CD4-positive, alpha-beta memory T cell (primary cell): ENCODE measurements around the gene EFNB2. TPM values are rescaled to one million over a fixed set of nuclear protein-coding genes. Genes with fewer than 3 reads are reported as not detected.

Experiments
- CTCF ChIA-PET: fragments of 350-600 bp; sonication (Branson Sonifier 250); formaldehyde crosslinking; loops from one replicate; lab custom pipeline; 2021; ENCODE audit warnings: inconsistent platforms; ENCODE audit not compliant: partially characterized antibody; lab: Charles Lee
- POLR2A ChIA-PET: fragments of 350-600 bp; sonication (Branson Sonifier 250); formaldehyde crosslinking; loops from one replicate; lab custom pipeline; 2021; ENCODE audit not compliant: partially characterized antibody; lab: Charles Lee
- DNase-seq, 5 donors: peaks; one replicate each; pipeline versions ENCODE4 v3.0.0 to v3.0.0-alpha.2; 2020 to 2022; ENCODE audit warnings: mixed read lengths in 1 of 5
- H3K27ac ChIP-seq: one replicate; pipeline ENCODE4 v1.7.0; 2013; ENCODE audit warnings: low read depth, low read length
- H3K27me3 ChIP-seq: 2 replicates; pipeline ENCODE4 v1.7.0; 2013; ENCODE audit warnings: mild to moderate bottlenecking, low read length, moderate library complexity; ENCODE audit not compliant: insufficient read depth
- H3K36me3 ChIP-seq: 2 replicates; pipeline ENCODE4 v1.7.0; 2013; ENCODE audit warnings: mild to moderate bottlenecking, low read length, moderate library complexity; ENCODE audit not compliant: insufficient read depth
- H3K4me1 ChIP-seq: 2 replicates; pipeline ENCODE4 v1.7.0; 2013; ENCODE audit warnings: mild to moderate bottlenecking, low read length, moderate library complexity; ENCODE audit not compliant: insufficient read depth
- H3K4me3 ChIP-seq, 2 donors: one replicate each; pipeline ENCODE4 v1.7.0; 2013; ENCODE audit warnings: low read length in 2 of 2, mild to moderate bottlenecking in 1 of 2
- H3K9me3 ChIP-seq, 2 donors: one replicate each; pipeline ENCODE4 v1.7.0; 2013; ENCODE audit warnings: low read length in 2 of 2, control low read depth in 1 of 2; ENCODE audit not compliant: control insufficient read depth in 1 of 2
- H3K27ac Mint-ChIP-seq, 7 donors: one replicate each; pipeline ENCODE4 v1.8.0; 2020 to 2021; ENCODE audit warnings: mixed read lengths in 7 of 7, mild to moderate bottlenecking in 6 of 7, inconsistent platforms in 3 of 7, moderate library complexity in 3 of 7
- H3K27me3 Mint-ChIP-seq, 2 donors: one replicate each; pipeline ENCODE4 v1.8.0; 2020 to 2021; ENCODE audit warnings: mixed read lengths in 2 of 2
- H3K36me3 Mint-ChIP-seq, 2 donors: one replicate each; pipeline ENCODE4 v1.8.0; 2020 to 2021; ENCODE audit warnings: mixed read lengths in 2 of 2, inconsistent platforms in 1 of 2, mild to moderate bottlenecking in 1 of 2
- H3K4me1 Mint-ChIP-seq, 4 donors: one replicate each; pipeline ENCODE4 v1.8.0; 2020 to 2021; ENCODE audit warnings: mixed read lengths in 4 of 4, mild to moderate bottlenecking in 1 of 4
- H3K4me3 Mint-ChIP-seq, 8 donors: one replicate each; pipeline ENCODE4 v1.8.0; 2020 to 2021; ENCODE audit warnings: mixed read lengths in 8 of 8, mild to moderate bottlenecking in 7 of 8, moderate library complexity in 6 of 8, inconsistent platforms in 3 of 8
- H3K9me3 Mint-ChIP-seq, 8 donors: one replicate each; pipeline ENCODE4 v1.8.0; 2020 to 2021; ENCODE audit warnings: mixed read lengths in 8 of 8, mild to moderate bottlenecking in 5 of 8, inconsistent platforms in 3 of 8, moderate library complexity in 1 of 8
- intact Hi-C: fragments of 100-400 bp; cut with micrococcal nuclease; formaldehyde crosslinking; loops from one replicate; pipeline ENCODE4 v1.15.1; 2023
- polyA plus RNA-seq, 2 donors: library from polyadenylated mRNA; unstranded; fragments of 300-500 nt; fragmentation: Illumina TruSeq; gene quantifications; one replicate each; pipeline ENCODE4 v1.2.3, GENCODE V29; 2021
- total RNA-seq, 2 experiments: library from RNA; stranded (reverse); gene quantifications; one replicate each; pipeline ENCODE4 v1.2.3, GENCODE V29; 2021

Gene EFNB2
- total and polyA plus RNA-seq, 4 experiments from 2014 or later, result 0.05 to 0.38 (median 0.25) TPM; not detected in 1

GRCh38 chr13:106562301-106562700 is 26.8 kb upstream of the EFNB2 start:
- H3K36me3 ChIP-seq, result peaks cover 18% of the 10 kb centered on the region
- no peaks in the 10 kb centered on the region for H3K9me3 Mint-ChIP-seq
- H3K4me3 Mint-ChIP-seq, result peak overlapping the region in 6 of 8 donors; percentile 9 to 78 (median 53)
- no peaks in the 10 kb centered on the region for H3K27me3 Mint-ChIP-seq
- no peak overlapping the region for H3K27ac ChIP-seq
- H3K4me1 Mint-ChIP-seq, result peaks cover 64 to 90% (median 76%) of the 10 kb centered on the region in 4 donors
- no peak for DNase-seq
- ChIA-PET POLR2A (interaction anchor here (0.8 kb wide), 1 partner anchor 9 kb away, joined by 3 read pairs; no protein-coding TSS in a partner anchor), CTCF (no interaction called here)
- intact Hi-C loops, result loop anchor here (5.0 kb wide), 1 partner anchor 60 kb away; no protein-coding TSS in a partner anchor
- peak overlapping the region in 5 of 7 donors; percentile 2 to 60 (median 55) for H3K27ac Mint-ChIP-seq
- H3K9me3 ChIP-seq, result no peaks in the 10 kb centered on the region
- no peaks in the 10 kb centered on the region for H3K27me3 ChIP-seq
- H3K36me3 Mint-ChIP-seq, result peaks cover 13 to 39% of the 10 kb centered on the region in 2 donors
- H3K4me1 ChIP-seq, result peaks cover 75% of the 10 kb centered on the region
- no peak overlapping the region for H3K4me3 ChIP-seq

- H3K9me3 Mint-ChIP-seq, result no peaks in the 10 kb centered on the region
- intact Hi-C loops, result loop anchor here (2.0 to 5.0 kb wide), 2 partner anchors 17 to 61 kb away; no protein-coding TSS in a partner anchor
- peak overlapping the region; percentile 22 for H3K27ac ChIP-seq
These were observed 26.2 kb upstream of the EFNB2 start for GRCh38 chr13:106561551-106562170.

GRCh38 chr13:106560821-106561220 is 25.4 kb upstream of the EFNB2 start:
- intact Hi-C loops, result loop anchor here (2.0 to 5.0 kb wide), 2 partner anchors 16 to 61 kb away; no protein-coding TSS in a partner anchor
- H3K4me1 Mint-ChIP-seq, result peaks cover 54 to 86% (median 71%) of the 10 kb centered on the region in 4 donors
- ChIA-PET CTCF (interaction anchor here (1.1 kb wide), 1 partner anchor 60 kb away, joined by 3 read pairs; no protein-coding TSS in a partner anchor), POLR2A (no interaction called here)
- Histone ChIP-seq H3K36me3 (peaks cover 31% of the 10 kb centered on the region), H3K4me3 (no peak overlapping the region), H3K4me1 (peaks cover 66% of the 10 kb centered on the region), H3K9me3 (no peaks in the 10 kb centered on the region), H3K27me3 (no peaks in the 10 kb centered on the region), H3K27ac (no peak overlapping the region)
- H3K36me3 Mint-ChIP-seq, result peaks cover 27 to 41% of the 10 kb centered on the region in 2 donors
- H3K27ac Mint-ChIP-seq, result peak overlapping the region in 4 of 7 donors; percentile 42 to 72 (median 50)
- DNase-seq, result no peak
- H3K27me3 Mint-ChIP-seq, result no peaks in the 10 kb centered on the region
- H3K4me3 Mint-ChIP-seq, result peak overlapping the region in 6 of 8 donors; percentile 3 to 70 (median 11)
- no peaks in the 10 kb centered on the region for H3K9me3 Mint-ChIP-seq

More at GRCh38 chr13:106561551-106562170, 26.2 kb upstream of the EFNB2 start:
- H3K27ac Mint-ChIP-seq, result peak overlapping the region in 5 of 7 donors; percentile 36 to 55 (median 43)
- peak overlapping the region in 7 of 8 donors; percentile 9 to 78 (median 52) for H3K4me3 Mint-ChIP-seq
- H3K27me3 Mint-ChIP-seq, result no peaks in the 10 kb centered on the region
- Histone ChIP-seq H3K27me3 (no peaks in the 10 kb centered on the region), H3K9me3 (no peaks in the 10 kb centered on the region), H3K4me3 (no peak overlapping the region), H3K4me1 (peaks cover 75% of the 10 kb centered on the region), H3K36me3 (peaks cover 22% of the 10 kb centered on the region)
- peak in 3 of 5 donors; percentile 9 to 58 (median 26) for DNase-seq
- POLR2A ChIA-PET, result interaction anchor here (0.8 kb wide), 1 partner anchor 9 kb away, joined by 3 read pairs; no protein-coding TSS in a partner anchor
- peaks cover 61 to 87% (median 73%) of the 10 kb centered on the region in 4 donors for H3K4me1 Mint-ChIP-seq
- peaks cover 18 to 40% of the 10 kb centered on the region in 2 donors for H3K36me3 Mint-ChIP-seq
- CTCF ChIA-PET, result interaction anchor here (0.8 to 1.1 kb wide), 2 partner anchors 10 to 59 kb away, joined by 3 to 4 read pairs; no protein-coding TSS in a partner anchor

- Histone ChIP-seq H3K27me3 (no peaks in the 10 kb centered on the region), H3K4me3 (no peak overlapping the region), H3K4me1 (peaks cover 43% of the 10 kb centered on the region), H3K27ac (no peak overlapping the region), H3K9me3 (no peaks in the 10 kb centered on the region), H3K36me3 (peaks cover 49% of the 10 kb centered on the region)
- no peaks in the 10 kb centered on the region for H3K27me3 Mint-ChIP-seq
- CTCF ChIA-PET, result no interaction called here
- no peak overlapping the region for H3K4me3 Mint-ChIP-seq
- no peaks in the 10 kb centered on the region for H3K9me3 Mint-ChIP-seq
- peaks cover 38 to 80% (median 62%) of the 10 kb centered on the region in 4 donors for H3K4me1 Mint-ChIP-seq
- H3K27ac Mint-ChIP-seq, result peak overlapping the region in 4 of 7 donors; percentile 30 to 55 (median 45)
- H3K36me3 Mint-ChIP-seq, result peaks cover 50 to 61% of the 10 kb centered on the region in 2 donors
- POLR2A ChIA-PET, result no interaction called here
- no peak for DNase-seq
- intact Hi-C loops, result no loop called here
These were observed 23.1 kb upstream of the EFNB2 start for GRCh38 chr13:106558527-106558926.

- intact Hi-C loops, result no loop called here
- H3K4me1 ChIP-seq, result peaks cover 18% of the 10 kb centered on the region
- H3K4me3 Mint-ChIP-seq, result no peak overlapping the region
- H3K9me3 ChIP-seq, result no peaks in the 10 kb centered on the region
- no peak overlapping the region for H3K4me3 ChIP-seq
- H3K4me1 Mint-ChIP-seq, result peaks cover 30 to 70% (median 55%) of the 10 kb centered on the region in 4 donors
- no peaks in the 10 kb centered on the region for H3K27me3 Mint-ChIP-seq
- H3K36me3 ChIP-seq, result peaks cover 67% of the 10 kb centered on the region
- peak overlapping the region in 1 of 7 donors; percentile 58 for H3K27ac Mint-ChIP-seq
- H3K27ac ChIP-seq, result no peak overlapping the region
- H3K9me3 Mint-ChIP-seq, result no peaks in the 10 kb centered on the region
- peaks cover 59 to 81% of the 10 kb centered on the region in 2 donors for H3K36me3 Mint-ChIP-seq
- no peak for DNase-seq
- H3K27me3 ChIP-seq, result no peaks in the 10 kb centered on the region
- ChIA-PET POLR2A (no interaction called here), CTCF (no interaction called here)
These were observed 20.3 kb upstream of the EFNB2 start for GRCh38 chr13:106555631-106556328.

GRCh38 chr13:106551751-106552150 is 16.3 kb upstream of the EFNB2 start:
- Histone ChIP-seq H3K27ac (no peak overlapping the region), H3K4me3 (no peak overlapping the region), H3K9me3 (no peaks in the 10 kb centered on the region), H3K4me1 (peaks cover 4% of the 10 kb centered on the region), H3K27me3 (no peaks in the 10 kb centered on the region), H3K36me3 (peaks cover 50% of the 10 kb centered on the region)
- Mint-ChIP-seq H3K9me3 (no peaks in the 10 kb centered on the region), H3K36me3 (peaks cover 53 to 78% of the 10 kb centered on the region in 2 donors), H3K27ac (peak overlapping the region in 1 of 7 donors; percentile 15), H3K4me1 (peaks cover 27 to 63% (median 53%) of the 10 kb centered on the region in 4 donors), H3K4me3 (no peak overlapping the region), H3K27me3 (no peaks in the 10 kb centered on the region)
- intact Hi-C loops, result no loop called here
- no peak for DNase-seq
- ChIA-PET POLR2A (interaction anchor here (1.1 to 1.2 kb wide), 2 partner anchors 13 to 16 kb away, joined by 3 read pairs; no protein-coding TSS in a partner anchor), CTCF (interaction anchor here (0.9 to 1.3 kb wide), 2 partner anchors 10 to 15 kb away, joined by 3 to 4 read pairs; no protein-coding TSS in a partner anchor)
